ENCODE measurements around the gene ATF7.

Gene ATF7

GRCh38 chr12:53492188-53492587 lies 134.0 kb downstream of the ATF7 start:
- DNase-seq (ENCODE audit: low read depth) = no peak
- TF ChIP-seq CTCF (IDR thresholded peaks at IDR 0.05; ENCODE audit: insufficient read depth, low read depth, low read length, missing control alignments) = no peak
- H3K4me3 ChIP-seq (ENCODE audit: low read length) = peak overlapping the region; percentile 65

DNA sequence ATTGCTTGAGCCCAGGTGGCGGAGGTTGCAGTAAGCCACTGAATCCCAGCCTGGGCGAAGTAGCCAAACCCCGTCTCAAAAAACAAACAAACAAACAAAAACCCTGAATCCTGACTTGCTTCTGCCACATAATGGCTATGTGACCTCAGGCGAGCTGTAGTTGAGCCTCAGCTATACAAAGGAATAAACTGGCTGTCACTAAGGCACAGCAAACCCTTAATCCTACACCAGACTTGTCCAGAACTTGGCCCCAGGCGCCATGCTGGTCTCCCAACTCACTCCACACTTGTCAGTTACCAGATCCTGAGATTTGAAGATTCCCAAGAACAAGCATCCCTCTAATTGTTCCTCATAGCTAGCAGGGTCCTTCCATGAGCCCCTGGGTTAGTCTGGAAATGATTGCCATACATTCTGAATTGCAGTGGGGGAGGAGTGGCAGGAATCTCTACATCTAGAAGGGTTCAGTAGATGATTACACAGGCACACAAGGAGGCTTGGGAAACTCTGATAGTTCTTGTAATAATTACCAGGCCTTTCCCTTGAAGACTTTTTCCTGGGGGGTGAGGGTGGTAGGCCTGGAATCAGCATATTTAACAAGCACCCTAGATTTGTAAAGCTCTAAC lies 136.8 kb downstream of the ATF7 start:
- no peak for TF ChIP-seq CTCF (IDR thresholded peaks at IDR 0.05; ENCODE audit: insufficient read depth, low read depth, low read length, missing control alignments)
- no peak overlapping the region for H3K4me3 ChIP-seq (ENCODE audit: low read length)
- no peak for DNase-seq (ENCODE audit: low read depth)

- H3K4me3 ChIP-seq (ENCODE audit: low read length) = no peak overlapping the region
- TF ChIP-seq CTCF (IDR thresholded peaks at IDR 0.05; ENCODE audit: insufficient read depth, low read depth, low read length, missing control alignments) = no peak
- DNase-seq (ENCODE audit: low read depth) = no peak
Observed at GRCh38 chr12:53486736-53487487, 139.3 kb downstream of the ATF7 start.

- DNase-seq (ENCODE audit: low read depth) = no peak
- TF ChIP-seq CTCF (IDR thresholded peaks at IDR 0.05; ENCODE audit: insufficient read depth, low read depth, low read length, missing control alignments) = no peak
- H3K4me3 ChIP-seq (ENCODE audit: low read length) = no peak overlapping the region
Observed at GRCh38 chr12:53485955-53486735, 140.0 kb downstream of the ATF7 start.

- H3K4me3 ChIP-seq (ENCODE audit: low read length) = no peak overlapping the region
- DNase-seq (ENCODE audit: low read depth) = peak; percentile 61
- TF ChIP-seq CTCF (IDR thresholded peaks at IDR 0.05; ENCODE audit: insufficient read depth, low read depth, low read length, missing control alignments) = no peak
Observed at GRCh38 chr12:53484686-53485575, 141.3 kb downstream of the ATF7 start.

GRCh38 chr12:53483979-53484377 lies 142.2 kb downstream of the ATF7 start:
- H3K4me3 ChIP-seq (ENCODE audit: low read length) = no peak overlapping the region
- no peak for TF ChIP-seq CTCF (IDR thresholded peaks at IDR 0.05; ENCODE audit: insufficient read depth, low read depth, low read length, missing control alignments)
- no peak for DNase-seq (ENCODE audit: low read depth)
